GM12865 (cell line): ENCODE data around the gene FCHSD2.

Experiments
- DNase-seq: peaks from one replicate; pipeline ENCODE4 v3.0.0; 2010; ENCODE audit warnings: low read depth
- H3K4me3 ChIP-seq: 2 replicates; pipeline ENCODE4 v1.5.1; 2011; ENCODE audit warnings: mild to moderate bottlenecking, low read depth, low read length, control low read depth
- CTCF ChIP-seq: IDR thresholded peaks from 2 replicates; pipeline ENCODE4 v1.5.1; 2011; ENCODE audit warnings: low read length, control low read depth, low read depth, inconsistent platforms; ENCODE audit not compliant: insufficient read depth; ENCODE audit errors: missing control alignments

Gene FCHSD2

DNA sequence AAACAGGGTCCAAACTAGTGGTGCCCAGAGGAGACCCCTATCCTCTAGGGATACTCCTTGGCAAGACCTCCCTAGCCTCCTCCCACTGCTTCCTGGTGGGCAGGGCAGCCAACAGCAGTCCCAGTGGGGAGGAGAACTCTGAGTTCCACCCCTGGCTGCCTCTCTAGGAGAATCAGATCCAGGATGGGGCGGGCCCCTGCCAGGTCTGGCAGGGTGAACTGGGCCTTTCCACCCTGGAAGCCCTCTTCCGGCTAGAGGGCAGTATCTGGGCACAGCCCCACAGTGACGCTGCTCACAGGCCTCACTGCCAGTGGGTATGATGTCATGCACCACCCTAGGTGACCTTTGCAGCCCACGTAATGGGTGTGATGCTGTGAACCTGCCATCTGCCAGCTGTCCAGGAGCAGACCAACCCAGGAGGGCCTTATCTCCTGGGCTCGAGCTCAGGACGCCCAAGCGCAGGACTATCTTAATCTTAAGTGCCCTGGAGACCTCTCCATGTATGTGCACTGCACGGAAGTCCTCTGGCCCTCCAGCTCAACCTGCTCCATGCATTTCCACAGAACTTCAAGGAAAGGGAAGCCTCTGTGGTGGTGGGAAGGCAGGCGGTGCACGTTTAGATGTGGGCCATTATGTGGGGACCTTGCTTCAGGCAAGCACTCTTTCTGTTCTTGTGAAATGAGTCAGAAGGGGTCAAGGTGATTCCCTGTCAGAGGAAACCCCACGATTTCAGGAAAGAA lies 31.8 kb upstream of the FCHSD2 start:
- peak; percentile 54 for DNase-seq
- no peak for TF ChIP-seq CTCF
- no peak overlapping the region for H3K4me3 ChIP-seq

DNA sequence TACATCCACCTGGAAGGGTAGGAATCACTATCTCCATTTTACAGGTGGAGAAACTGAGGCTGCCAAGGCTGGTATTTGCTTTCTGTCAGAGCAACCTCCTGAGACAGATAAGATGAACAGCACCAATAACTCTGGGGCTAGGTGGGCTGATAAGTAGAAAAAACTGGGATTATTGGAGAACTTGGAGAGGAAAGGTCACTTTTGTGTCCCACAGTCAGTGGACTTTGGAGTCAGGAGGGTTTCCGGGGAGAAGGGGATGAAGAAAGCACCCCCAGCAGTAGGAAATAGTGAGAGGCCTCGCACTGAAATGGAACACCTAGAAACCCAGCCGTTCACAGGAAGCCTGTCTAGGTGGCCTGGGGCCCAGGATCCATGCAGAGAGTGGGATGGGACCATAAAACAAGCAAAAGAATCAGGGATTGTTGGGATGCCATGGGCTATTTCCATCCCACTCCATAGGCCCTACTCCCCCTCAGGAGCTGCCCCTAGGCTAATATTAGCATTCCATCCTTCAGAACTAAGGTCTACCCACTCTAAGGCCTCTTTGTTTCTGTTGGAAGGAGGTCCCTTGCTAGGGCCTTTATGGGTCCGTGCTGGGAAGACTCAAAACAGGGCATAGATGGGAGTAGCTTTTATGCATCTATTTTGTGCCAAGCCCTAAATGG lies 31.0 kb upstream of the FCHSD2 start:
- TF ChIP-seq CTCF = no peak

GRCh38 chr11:73171436-73172161 lies 29.5 kb upstream of the FCHSD2 start:
- no peak overlapping the region for H3K4me3 ChIP-seq
- no peak for TF ChIP-seq CTCF
- no peak for DNase-seq

More for the DNA sequence above, 31.0 kb upstream of the FCHSD2 start:
- no peak overlapping the region for H3K4me3 ChIP-seq
- no peak for DNase-seq

- no peak for TF ChIP-seq CTCF
- no peak overlapping the region for H3K4me3 ChIP-seq
- no peak for DNase-seq
Measured at GRCh38 chr11:73170140-73170539, 28.0 kb upstream of the FCHSD2 start.

- no peak for DNase-seq
- H3K4me3 ChIP-seq = no peak overlapping the region
- no peak for TF ChIP-seq CTCF
Measured at GRCh38 chr11:73168925-73169579, 26.9 kb upstream of the FCHSD2 start.

- H3K4me3 ChIP-seq = no peak overlapping the region
- TF ChIP-seq CTCF = no peak
- no peak for DNase-seq
Measured at GRCh38 chr11:73167363-73167954, 25.3 kb upstream of the FCHSD2 start.
